Left hindlimb (tissue), 1 donor: Measurements from ENCODE around the gene BBS4.
"Not testable (repeated sequence)": the region's sequence is repeated elsewhere in the genome, so short reads cannot be mapped to it uniquely, and the experiment has no call there.

Experiments used
- DNase-seq: peaks from one replicate; pipeline ENCODE4 v3.0.0-alpha.2; 2018

The BBS4 gene

GRCh38 chr15:72685925-72686794 lies at the start of gene BBS4, which contains the start of gene HIGD2B:
Gene BBS4, plus strand, starts transcription at chr15:72686207. Its CDS starts 21 bp downstream, at chr15:72686228.
Gene HIGD2B, minus strand, starts transcription at chr15:72686182. Its CDS starts 9,808 bp downstream, at chr15:72676374.
- peak; percentile 94 for DNase-seq

GRCh38 chr15:72636519-72637282 lies 49.3 kb upstream of the BBS4 start:
- DNase-seq = peak; percentile 79

- DNase-seq = not testable (repeated sequence)
These were observed 46.1 kb upstream of the BBS4 start for GRCh38 chr15:72639759-72640483.

- DNase-seq = not testable (repeated sequence)
These were observed 43.7 kb upstream of the BBS4 start for GRCh38 chr15:72642271-72642670.

- DNase-seq = not testable (repeated sequence)
These were observed 37.3 kb upstream of the BBS4 start for GRCh38 chr15:72648631-72649253.

- not testable (repeated sequence) for DNase-seq
These were observed 31.6 kb upstream of the BBS4 start, which contains the start of gene GOLGA6B for GRCh38 chr15:72654397-72654796. Gene GOLGA6B, plus strand, starts transcription at chr15:72654697. Its CDS starts 41 bp downstream, at chr15:72654738.

GRCh38 chr15:72656014-72656413 lies 30.0 kb upstream of the BBS4 start:
- DNase-seq = not testable (repeated sequence)

- not testable (repeated sequence) for DNase-seq
These were observed 24.9 kb upstream of the BBS4 start for GRCh38 chr15:72661081-72661480.

- not testable (repeated sequence) for DNase-seq
These were observed 22.1 kb upstream of the BBS4 start for GRCh38 chr15:72663931-72664330.

- DNase-seq = not testable (repeated sequence)
These were observed 20.3 kb upstream of the BBS4 start for GRCh38 chr15:72665706-72666105.

- DNase-seq = not testable (repeated sequence)
These were observed 16.2 kb upstream of the BBS4 start for GRCh38 chr15:72669803-72670202.

- peak; percentile 61 for DNase-seq
These were observed 15.2 kb upstream of the BBS4 start for GRCh38 chr15:72670656-72671352.

- no peak for DNase-seq
These were observed 14.5 kb upstream of the BBS4 start for GRCh38 chr15:72671525-72671924.

- DNase-seq = no peak
These were observed 9.2 kb upstream of the BBS4 start for GRCh38 chr15:72676838-72677237.

- DNase-seq = no peak
These were observed 5.1 kb upstream of the BBS4 start for GRCh38 chr15:72680931-72681330.

GRCh38 chr15:72682772-72683171 lies 3.2 kb upstream of the BBS4 start:
- no peak for DNase-seq

GRCh38 chr15:72685301-72685924 lies 594 bp upstream of the BBS4 start:
- no peak for DNase-seq

- no peak for DNase-seq
These were observed 2.7 kb downstream of the BBS4 start for GRCh38 chr15:72688697-72689096.

GRCh38 chr15:72690938-72691337 lies 4.9 kb downstream of the BBS4 start:
- no peak for DNase-seq

- DNase-seq = no peak
These were observed 12.9 kb downstream of the BBS4 start for GRCh38 chr15:72698938-72699337.

- no peak for DNase-seq
These were observed 14.1 kb downstream of the BBS4 start for GRCh38 chr15:72700076-72700475.
